ENCODE data around the gene DNASE1L3. TPM values are rescaled to one million over a fixed set of nuclear protein-coding genes. Genes with fewer than 3 reads are reported as not detected.

The DNASE1L3 gene
- total and polyA plus RNA-seq, 2 of the 13 experiments (the other 11 are each of a cell fraction or from before 2014, with no cell fraction given): 0.86 to 1.7 TPM

- peak; percentile 84 for TF ChIP-seq FOXP4 (CRISPR knock-in tag; IDR thresholded peaks at IDR 0.05)
- TF ChIP-seq BORCS8-MEF2B (CRISPR knock-in tag; IDR thresholded peaks at IDR 0.05): no peak
- TF ChIP-seq ZMAT3 (CRISPR knock-in tag; conservative IDR thresholded peaks at IDR 0.05): no peak
- TF ChIP-seq YEATS2 (CRISPR knock-in tag; IDR thresholded peaks at IDR 0.05; ENCODE audit: borderline replicate concordance): peak; percentile 33; the same call in 1 of the 2 replicates
- TF ChIP-seq ISL2 (CRISPR knock-in tag; IDR thresholded peaks at IDR 0.05): no peak; the same call in 1 of the 2 replicates
- no peak for TF ChIP-seq SNAPC5 (CRISPR knock-in tag; IDR thresholded peaks at IDR 0.05; ENCODE audit: borderline replicate concordance)
- TF ChIP-seq MTA3 (CRISPR knock-in tag; IDR thresholded peaks at IDR 0.05): no peak
- TF ChIP-seq FOXJ3 (CRISPR knock-in tag; IDR thresholded peaks at IDR 0.05; ENCODE audit: borderline replicate concordance): no peak
- no peak for TF ChIP-seq SMAD9 (CRISPR knock-in tag; IDR thresholded peaks at IDR 0.05)
- no peak for TF ChIP-seq ZNF235 (CRISPR knock-in tag; IDR thresholded peaks at IDR 0.05; ENCODE audit: borderline replicate concordance)
- no peak for TF ChIP-seq ZNF768 (CRISPR knock-in tag; IDR thresholded peaks at IDR 0.05)
- no peak for TF ChIP-seq ZNF598 (CRISPR knock-in tag; IDR thresholded peaks at IDR 0.05; ENCODE audit: borderline replicate concordance)
- no peak for TF ChIP-seq ZNF3 (CRISPR knock-in tag; IDR thresholded peaks at IDR 0.05)
- TF ChIP-seq ZNF777 (CRISPR knock-in tag; IDR thresholded peaks at IDR 0.05): no peak
- no peak for TF ChIP-seq ZNF17 (CRISPR knock-in tag; IDR thresholded peaks at IDR 0.05)
- no peak for TF ChIP-seq ZNF510 (CRISPR knock-in tag; IDR thresholded peaks at IDR 0.05; ENCODE audit: low read depth)
- TF ChIP-seq PAX8 (CRISPR knock-in tag; IDR thresholded peaks at IDR 0.05; ENCODE audit: borderline replicate concordance): no peak
- TF ChIP-seq NAIF1 (CRISPR knock-in tag; IDR thresholded peaks at IDR 0.05; ENCODE audit: borderline replicate concordance): no peak
- no peak for TF ChIP-seq ZBTB43 (CRISPR knock-in tag; conservative IDR thresholded peaks at IDR 0.05)
- TF ChIP-seq TOPORS (CRISPR knock-in tag; IDR thresholded peaks at IDR 0.05): no peak
- 0 out of 2 replicates have a peak, but pooled peaks have one; percentile 11 for TF ChIP-seq ZNF337 (CRISPR knock-in tag; IDR thresholded peaks at IDR 0.05; ENCODE audit: borderline replicate concordance, low read depth)
- no peak for TF ChIP-seq ZBTB44 (CRISPR knock-in tag; IDR thresholded peaks at IDR 0.05)
- TF ChIP-seq TBX3 (IDR thresholded peaks at IDR 0.05; ENCODE audit: borderline replicate concordance): peak; percentile 69
- TF ChIP-seq PHB2 (IDR thresholded peaks at IDR 0.05; ENCODE audit: partially characterized antibody): no peak
- TF ChIP-seq ZMYM4 (CRISPR knock-in tag; IDR thresholded peaks at IDR 0.05): no peak
Observed at GRCh38 chr3:58180940-58181587, 29.7 kb downstream of the DNASE1L3 start (continued).
